Skin epidermis (tissue), 12 donors: Measurements from ENCODE around the gene ZRANB2.

Source experiments
- H3K27ac ChIP-seq, 21 experiments: fragments of 200-600 bp; sonication (generic) in 11 of 21; one replicate each; pipeline ENCODE4 v1.5.0; 2020; ENCODE audit warnings: mild to moderate bottlenecking in 3 of 21, inconsistent platforms in 2 of 21, moderate library complexity in 2 of 21
- H3K4me3 ChIP-seq, 7 experiments: fragments of 200-600 bp; sonication (generic) in 2 of 7; one replicate each; pipeline ENCODE4 v1.5.0; 2020; ENCODE audit warnings: inconsistent platforms in 2 of 7, mild to moderate bottlenecking in 2 of 7, moderate library complexity in 1 of 7

Gene ZRANB2

GRCh38 chr1:71037066-71037465, 43.8 kb downstream of the ZRANB2 start:
- Histone ChIP-seq H3K4me3 (no peak overlapping the region), H3K27ac (no peak overlapping the region)

DNA sequence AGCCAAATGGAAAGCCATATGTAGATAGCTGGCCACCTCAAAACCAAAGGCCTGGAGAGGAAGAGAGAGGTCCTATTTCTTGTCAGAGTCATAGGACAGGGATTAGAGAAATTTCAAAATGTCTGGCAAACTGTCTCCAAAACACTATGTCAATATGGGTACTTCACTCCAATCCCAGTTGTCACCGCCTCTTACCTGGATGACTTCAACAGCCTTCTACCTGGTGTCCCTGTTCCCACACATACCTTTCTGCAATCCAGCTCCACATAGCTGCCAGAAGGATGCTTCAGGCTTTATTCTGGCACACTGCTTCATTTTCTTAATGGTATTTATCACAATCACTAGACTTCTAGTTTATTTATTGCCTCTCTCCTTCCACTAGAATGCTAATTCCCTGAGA, 47.7 kb downstream of the ZRANB2 start:
- Histone ChIP-seq H3K4me3 (no peak overlapping the region), H3K27ac (peak overlapping the region in 1 of 21 experiments; percentile 8)

- Histone ChIP-seq H3K4me3 (no peak overlapping the region), H3K27ac (peak overlapping the region in 1 of 21 experiments; percentile 5)
These were observed 49.4 kb downstream of the ZRANB2 start for GRCh38 chr1:71031426-71031825.

DNA sequence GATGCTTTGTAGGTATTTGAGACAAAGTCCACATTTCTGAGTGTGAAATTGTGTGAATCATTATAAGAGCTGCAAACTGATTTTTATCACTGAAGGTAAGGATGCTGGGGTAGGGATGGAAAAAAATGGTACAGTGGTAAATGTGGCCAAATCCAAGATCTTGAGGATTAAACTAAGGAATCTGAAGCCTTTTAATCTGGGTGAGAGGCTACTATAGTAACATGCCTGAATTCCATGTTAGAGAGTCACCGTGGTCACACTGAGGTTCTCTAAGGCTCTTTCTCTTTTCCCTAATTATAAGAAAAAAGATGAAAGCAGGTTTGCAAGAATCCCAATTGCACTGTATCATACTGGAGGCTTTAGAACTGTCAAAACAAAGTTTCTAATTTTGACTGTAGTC, 50.8 kb downstream of the ZRANB2 start:
- Histone ChIP-seq H3K4me3 (no peak overlapping the region), H3K27ac (peak overlapping the region in 1 of 21 experiments; percentile 30)

- H3K27ac ChIP-seq: no peak overlapping the region
These were observed 51.9 kb downstream of the ZRANB2 start for GRCh38 chr1:71028981-71029380.

GRCh38 chr1:71027991-71028390, 52.8 kb downstream of the ZRANB2 start:
- Histone ChIP-seq H3K4me3 (no peak overlapping the region), H3K27ac (no peak overlapping the region)

More at GRCh38 chr1:71028981-71029380, 51.9 kb downstream of the ZRANB2 start:
- no peak overlapping the region for H3K4me3 ChIP-seq

DNA sequence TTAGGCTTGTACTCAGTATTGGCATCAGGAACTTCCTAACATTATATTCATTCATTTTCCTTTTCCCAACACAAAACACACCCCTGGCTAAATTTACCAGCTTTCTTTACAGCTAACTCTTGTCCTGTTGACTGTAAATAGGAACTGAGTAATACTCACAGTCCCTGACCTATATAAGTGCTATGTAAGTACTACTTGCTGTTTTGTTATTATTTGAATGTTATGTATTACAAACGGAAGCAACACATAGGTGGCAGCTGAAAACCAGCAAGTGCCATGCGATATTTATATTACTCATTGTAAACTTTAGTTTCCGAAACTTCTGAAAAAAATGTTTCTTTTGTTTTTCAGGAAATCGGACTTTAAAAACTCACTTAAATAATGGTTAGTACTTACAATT, 54.7 kb downstream of the ZRANB2 start:
- Histone ChIP-seq H3K4me3 (no peak overlapping the region), H3K27ac (no peak overlapping the region)

DNA sequence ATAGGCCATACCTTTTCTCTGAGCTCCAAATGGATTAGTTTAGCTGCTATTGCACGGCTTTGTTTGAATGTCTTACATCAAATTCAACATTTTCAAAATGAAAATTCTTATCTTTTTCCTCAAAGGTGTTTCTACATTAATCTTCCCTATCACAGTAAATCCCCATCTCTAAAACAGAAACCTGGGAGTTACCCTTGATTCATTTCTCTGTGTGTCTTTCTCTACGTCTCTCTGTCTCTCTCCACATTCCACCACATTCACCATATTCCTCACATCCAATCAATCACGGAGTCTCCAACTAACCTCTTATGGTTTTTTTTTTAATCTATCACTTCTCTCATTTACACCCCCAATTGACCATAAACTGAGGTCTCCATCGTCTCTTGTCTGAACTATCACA, 57.3 kb downstream of the ZRANB2 start:
- Histone ChIP-seq H3K4me3 (no peak overlapping the region), H3K27ac (no peak overlapping the region)

DNA sequence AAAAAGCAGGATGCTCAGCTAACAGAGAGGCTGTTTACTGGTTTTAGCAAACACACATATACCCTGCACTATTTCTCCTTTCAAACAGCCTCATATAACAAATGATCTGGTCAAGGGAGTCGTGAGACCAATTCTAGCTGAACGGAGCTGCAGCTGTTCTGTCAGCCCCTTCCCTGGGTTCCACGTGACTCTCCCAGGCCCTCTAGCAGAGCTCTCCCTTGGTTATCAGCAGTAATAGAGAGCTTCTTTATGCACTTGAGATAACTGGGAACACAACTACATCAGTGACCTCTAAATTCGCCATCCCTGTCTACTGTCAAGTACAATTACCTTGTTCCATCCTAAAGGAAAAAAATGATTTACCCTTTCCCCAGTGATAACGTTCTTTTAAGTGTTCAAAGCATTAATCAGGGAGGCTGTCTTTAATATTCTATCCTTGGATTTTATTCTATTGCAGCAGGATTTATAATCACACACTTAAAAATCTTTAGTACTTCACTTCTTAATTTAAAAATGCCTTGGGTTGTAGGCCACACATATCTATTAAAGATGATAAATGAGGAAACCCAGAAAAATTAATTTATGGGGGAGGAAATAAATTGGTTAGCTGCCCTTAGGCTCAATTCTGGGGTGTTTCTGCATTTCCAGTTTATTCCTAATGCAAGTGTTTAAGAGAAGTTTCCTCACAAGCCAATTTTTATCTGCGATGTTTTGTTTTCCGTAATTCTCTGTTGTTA, 61.4 kb downstream of the ZRANB2 start:
- Histone ChIP-seq H3K27ac (peak overlapping the region in 1 of 21 experiments; percentile 30), H3K4me3 (no peak overlapping the region)

- no peak overlapping the region for H3K4me3 ChIP-seq
- H3K27ac ChIP-seq: no peak overlapping the region
These were observed 62.0 kb downstream of the ZRANB2 start for GRCh38 chr1:71018791-71019190.

GRCh38 chr1:71015745-71016144, 65.1 kb downstream of the ZRANB2 start:
- Histone ChIP-seq H3K27ac (peak overlapping the region in 1 of 21 experiments; percentile 33), H3K4me3 (no peak overlapping the region)

- Histone ChIP-seq H3K27ac (peak overlapping the region in 2 of 21 experiments; percentile 5 to 25), H3K4me3 (no peak overlapping the region)
These were observed 66.7 kb downstream of the ZRANB2 start for GRCh38 chr1:71014178-71014579.
